Endodermal cell (in vitro differentiated cells): ENCODE data around the gene PGBD5. TPM values are rescaled to one million over a fixed set of nuclear protein-coding genes. Genes with fewer than 3 reads are reported as not detected.

ENCODE experiments used
- DNase-seq: peaks from one replicate; pipeline ENCODE4 v3.0.0-alpha.2; 2017
- H3K27ac ChIP-seq: 2 replicates; pipeline ENCODE4 v1.5.1; 2013; ENCODE audit warnings: mild to moderate bottlenecking, low read depth, low read length, moderate library complexity
- H3K27me3 ChIP-seq: 2 replicates; pipeline ENCODE4 v1.6.1; 2013; ENCODE audit warnings: mild to moderate bottlenecking, low read length, moderate library complexity; ENCODE audit not compliant: insufficient read depth, control insufficient read depth, poor library complexity, severe bottlenecking
- H3K36me3 ChIP-seq: 2 replicates; pipeline ENCODE4 v1.7.0; 2013; ENCODE audit warnings: mild to moderate bottlenecking, low read length, moderate library complexity; ENCODE audit not compliant: control insufficient read depth, insufficient read depth
- H3K4me1 ChIP-seq: one replicate; pipeline ENCODE4 v1.7.0; 2013; ENCODE audit warnings: low read length; ENCODE audit not compliant: control insufficient read depth, insufficient read depth
- H3K4me3 ChIP-seq: 2 replicates; pipeline ENCODE4 v1.5.1; 2013; ENCODE audit warnings: mild to moderate bottlenecking, low read length, moderate library complexity
- H3K9ac ChIP-seq: 2 replicates; pipeline ENCODE4 v1.6.1; 2013; ENCODE audit warnings: mild to moderate bottlenecking, low read length, moderate library complexity; ENCODE audit not compliant: poor library complexity, severe bottlenecking; ENCODE audit errors: extremely low read depth
- H3K9me3 ChIP-seq: 2 replicates; pipeline ENCODE4 v1.6.1; 2013; ENCODE audit warnings: mild to moderate bottlenecking, low read length, moderate library complexity; ENCODE audit not compliant: control insufficient read depth
- H3K27ac Mint-ChIP-seq: 2 replicates; pipeline ENCODE4 v1.8.0; 2020; ENCODE audit warnings: mixed read lengths
- H3K27me3 Mint-ChIP-seq: 2 replicates; pipeline ENCODE4 v1.8.0; 2021; ENCODE audit warnings: mild to moderate bottlenecking, mixed read lengths; ENCODE audit not compliant: insufficient read depth
- H3K36me3 Mint-ChIP-seq: 2 replicates; pipeline ENCODE4 v1.8.0; 2020; ENCODE audit warnings: low read depth, mixed read lengths
- H3K4me1 Mint-ChIP-seq: 2 replicates; pipeline ENCODE4 v1.8.0; 2020; ENCODE audit warnings: mixed read lengths
- H3K4me3 Mint-ChIP-seq: 2 replicates; pipeline ENCODE4 v1.8.0; 2020; ENCODE audit warnings: mild to moderate bottlenecking, moderate library complexity, mixed read lengths
- H3K9me3 Mint-ChIP-seq: 2 replicates; pipeline ENCODE4 v1.8.0; 2020; ENCODE audit warnings: mild to moderate bottlenecking, mixed read lengths
- CTCF ChIP-seq: fragments of 200-600 bp; sonication (generic); conservative IDR thresholded peaks from 2 replicates; pipeline ENCODE4 v1.5.0; 2021; ENCODE audit warnings: antibody characterized with exemption, mild to moderate bottlenecking
- WGBS, 2 experiments: methylation state at CpG; one replicate each; pipeline versions ENCODE4 v1.1.5 to v1.1.7; 2013; ENCODE audit warnings: missing lambda C conversion rate in 2 of 2, mixed read lengths in 1 of 2; ENCODE audit not compliant: insufficient coverage in 1 of 2, insufficient read length in 1 of 2; 5-methylcytosine and 5-hydroxymethylcytosine counted together
- total RNA-seq, 2 donors: library from RNA; stranded (reverse); fragmentation: NEBNext Ultra II Directional in 1 of 2; extraction: Animal tissue kit (Norgen Biotek cat#: 25700) in 1 of 2; gene quantifications; 2 replicates in 1 of 2; 3 replicates in 1 of 2; pipeline ENCODE4 v1.2.1, GENCODE V29; 2021

The PGBD5 gene
- total RNA-seq, 2 donors from 2014 or later: 1.3 to 4.6 TPM

DNA sequence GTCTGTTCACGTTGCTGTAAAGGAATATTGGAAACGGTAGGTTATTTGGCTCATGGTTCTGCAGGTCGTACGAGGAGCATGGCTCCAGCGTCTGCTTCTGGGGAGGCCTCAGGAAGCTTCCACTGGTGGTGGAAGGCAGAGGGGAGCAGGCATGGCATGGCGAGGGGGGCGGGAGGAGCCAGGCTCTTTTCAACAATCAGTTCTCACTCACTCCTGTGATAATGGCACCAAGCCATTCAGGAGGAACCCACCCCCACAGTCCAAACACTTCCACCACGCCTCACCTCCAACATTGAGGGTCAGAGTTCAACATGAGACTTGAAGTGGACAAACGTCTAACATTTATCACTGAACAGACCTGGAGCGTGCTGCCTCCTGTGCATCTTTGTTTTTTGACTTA, 141.2 kb downstream of the PGBD5 start:
- no peaks in the 10 kb centered on the region for H3K36me3 ChIP-seq
- no peaks in the 10 kb centered on the region for H3K9me3 ChIP-seq
- no peak overlapping the region for H3K4me3 ChIP-seq
- peaks cover 10% of the 10 kb centered on the region for H3K36me3 Mint-ChIP-seq
- no peaks in the 10 kb centered on the region for H3K9me3 Mint-ChIP-seq
- WGBS, 2 experiments: 92 to 100% methylated on average over 5 to 10 of the region's 10 CpGs
- no peak overlapping the region for H3K9ac ChIP-seq
- no peaks in the 10 kb centered on the region for H3K27me3 ChIP-seq
- no peak overlapping the region for H3K4me3 Mint-ChIP-seq
- H3K27ac Mint-ChIP-seq: peak overlapping the region; percentile 44
- no peaks in the 10 kb centered on the region for H3K27me3 Mint-ChIP-seq
- no peaks in the 10 kb centered on the region for H3K4me1 ChIP-seq
- peaks cover 2% of the 10 kb centered on the region for H3K4me1 Mint-ChIP-seq
- H3K27ac ChIP-seq: no peak overlapping the region
- DNase-seq: no peak
- TF ChIP-seq CTCF: no peak

DNA sequence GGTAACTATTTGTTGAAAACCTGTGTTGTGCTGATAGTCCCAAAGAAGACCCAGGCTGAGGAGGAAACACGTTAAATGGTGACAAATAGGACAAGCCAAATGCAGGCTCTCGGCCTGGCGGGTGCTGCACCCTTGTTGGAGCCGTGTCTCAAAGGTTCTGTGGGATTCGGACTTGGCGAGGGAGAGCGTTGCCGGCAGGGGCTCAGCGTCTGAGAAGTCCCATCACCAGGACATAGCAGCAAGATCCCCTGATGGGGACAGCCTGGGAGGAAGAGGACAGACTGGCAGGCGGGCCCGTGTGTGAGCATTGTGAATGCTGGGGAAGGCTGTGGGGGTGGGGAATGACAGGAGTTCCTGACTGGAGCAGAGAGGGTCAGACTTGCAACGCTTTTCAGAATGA, 142.5 kb downstream of the PGBD5 start:
- WGBS, 2 experiments: 92 to 93% methylated on average over 8 to 12 of the region's 12 CpGs
- Histone ChIP-seq H3K27me3 (no peaks in the 10 kb centered on the region), H3K9me3 (no peaks in the 10 kb centered on the region), H3K27ac (no peak overlapping the region), H3K36me3 (no peaks in the 10 kb centered on the region), H3K9ac (no peak overlapping the region), H3K4me3 (no peak overlapping the region), H3K4me1 (no peaks in the 10 kb centered on the region)
- H3K4me3 Mint-ChIP-seq: no peak overlapping the region
- peaks cover 19% of the 10 kb centered on the region for H3K36me3 Mint-ChIP-seq
- DNase-seq: no peak
- H3K4me1 Mint-ChIP-seq: peaks cover 2% of the 10 kb centered on the region
- no peak for TF ChIP-seq CTCF
- no peaks in the 10 kb centered on the region for H3K27me3 Mint-ChIP-seq
- H3K27ac Mint-ChIP-seq: no peak overlapping the region
- H3K9me3 Mint-ChIP-seq: no peaks in the 10 kb centered on the region

DNA sequence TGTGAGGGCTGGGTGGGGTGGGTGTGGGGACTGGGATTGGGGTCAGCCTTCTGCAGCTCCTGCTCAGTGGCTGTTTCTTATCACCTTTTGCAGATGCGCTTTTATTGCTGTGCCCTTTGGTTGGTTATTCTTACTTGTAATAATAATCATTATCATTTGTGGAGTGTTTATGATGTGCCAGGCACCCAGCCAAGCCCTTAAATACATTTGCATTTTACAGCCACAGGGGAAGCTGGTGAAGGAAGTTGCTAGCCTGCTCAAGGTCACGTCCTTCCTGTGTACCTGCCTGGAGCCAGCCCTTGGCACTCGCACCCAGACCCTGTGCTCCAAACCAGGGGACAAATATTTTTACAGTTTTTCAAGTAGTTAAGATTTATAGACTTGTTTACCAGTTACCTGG, 144.0 kb downstream of the PGBD5 start:
- H3K36me3 Mint-ChIP-seq: peaks cover 21% of the 10 kb centered on the region
- H3K4me3 ChIP-seq: no peak overlapping the region
- no peak for DNase-seq

More for the DNA sequence above, 144.0 kb downstream of the PGBD5 start:
- Histone ChIP-seq H3K27me3 (no peaks in the 10 kb centered on the region), H3K36me3 (no peaks in the 10 kb centered on the region), H3K4me1 (peaks cover 4% of the 10 kb centered on the region), H3K27ac (no peak overlapping the region), H3K9ac (no peak overlapping the region), H3K9me3 (no peaks in the 10 kb centered on the region)
- WGBS, 2 experiments: 90 to 100% methylated on average over 1 to 2 of the region's 3 CpGs
- peaks cover 8% of the 10 kb centered on the region for H3K4me1 Mint-ChIP-seq
- no peak overlapping the region for H3K27ac Mint-ChIP-seq
- H3K27me3 Mint-ChIP-seq: no peaks in the 10 kb centered on the region
- H3K9me3 Mint-ChIP-seq: no peaks in the 10 kb centered on the region
- H3K4me3 Mint-ChIP-seq: no peak overlapping the region
- TF ChIP-seq CTCF: no peak
